Measurements from ENCODE around the gene HSD11B1L. TPM values are rescaled to one million over a fixed set of nuclear protein-coding genes. Genes with fewer than 3 reads are reported as not detected.
"Not testable (repeated sequence)": the region's sequence is repeated elsewhere in the genome, so short reads cannot be mapped to it uniquely, and the experiment has no call there.

The HSD11B1L gene
- total and polyA plus RNA-seq, 2 donors, result 3.6 to 17.5 TPM

DNA sequence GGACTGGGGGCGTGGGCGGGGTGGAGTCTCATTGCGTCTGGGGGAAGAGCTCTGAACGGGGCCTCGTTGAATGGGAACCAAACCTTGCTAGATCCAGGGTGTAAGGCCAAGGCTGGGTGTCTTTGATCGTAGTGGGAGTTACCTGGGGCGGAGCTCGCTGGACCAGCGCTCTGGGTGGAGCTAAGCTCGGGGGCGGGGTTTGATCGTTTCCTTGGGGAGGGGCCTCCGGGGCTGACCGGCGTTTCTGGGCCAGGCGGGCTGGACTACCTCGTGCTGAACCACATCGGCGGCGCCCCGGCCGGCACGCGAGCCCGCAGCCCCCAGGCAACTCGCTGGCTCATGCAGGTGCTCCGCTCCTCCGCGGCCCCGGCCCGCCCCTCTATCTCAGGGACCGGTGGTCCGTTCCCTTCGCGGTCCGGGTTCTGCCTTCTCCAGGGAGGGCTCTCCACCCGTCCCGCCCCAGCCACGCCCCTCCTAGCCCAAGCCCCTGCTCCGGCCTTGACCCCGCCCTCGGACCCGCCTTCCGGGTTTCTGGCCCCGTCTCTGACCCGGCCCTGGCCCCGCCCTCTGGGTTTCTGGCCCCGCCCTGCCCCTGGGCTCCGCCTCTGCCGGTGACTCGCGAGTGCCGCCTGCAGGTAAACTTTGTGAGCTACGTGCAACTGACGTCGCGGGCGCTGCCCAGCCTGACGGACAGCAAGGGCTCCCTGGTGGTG, 6.0 kb downstream of the HSD11B1L start:
- Histone ChIP-seq H3K4me1 (ENCODE audit: insufficient read depth) (no peaks in the 10 kb centered on the region), H3K36me3 (ENCODE audit: insufficient read depth) (no peaks in the 10 kb centered on the region), H3K4me3 (ENCODE audit: low read depth, low read length) (peak overlapping the region; percentile 41), H3K27ac (ENCODE audit: low read depth) (peak overlapping the region; percentile 12)
- WGBS, result under 1% methylated on average over 59 of the region's 59 CpGs
- DNase-seq (ENCODE audit: extremely low spot score), result peak; percentile 76

- Histone ChIP-seq H3K36me3 (ENCODE audit: insufficient read depth) (no peaks in the 10 kb centered on the region), H3K4me1 (ENCODE audit: insufficient read depth) (no peaks in the 10 kb centered on the region), H3K4me3 (ENCODE audit: low read depth, low read length) (peak overlapping the region; percentile 41), H3K27ac (ENCODE audit: low read depth) (no peak overlapping the region)
- WGBS, result 48% methylated on average over 76 of the region's 76 CpGs
- DNase-seq (ENCODE audit: extremely low spot score), result no peak
These were observed 6.8 kb downstream of the HSD11B1L start for GRCh38 chr19:5687360-5688198.

DNA sequence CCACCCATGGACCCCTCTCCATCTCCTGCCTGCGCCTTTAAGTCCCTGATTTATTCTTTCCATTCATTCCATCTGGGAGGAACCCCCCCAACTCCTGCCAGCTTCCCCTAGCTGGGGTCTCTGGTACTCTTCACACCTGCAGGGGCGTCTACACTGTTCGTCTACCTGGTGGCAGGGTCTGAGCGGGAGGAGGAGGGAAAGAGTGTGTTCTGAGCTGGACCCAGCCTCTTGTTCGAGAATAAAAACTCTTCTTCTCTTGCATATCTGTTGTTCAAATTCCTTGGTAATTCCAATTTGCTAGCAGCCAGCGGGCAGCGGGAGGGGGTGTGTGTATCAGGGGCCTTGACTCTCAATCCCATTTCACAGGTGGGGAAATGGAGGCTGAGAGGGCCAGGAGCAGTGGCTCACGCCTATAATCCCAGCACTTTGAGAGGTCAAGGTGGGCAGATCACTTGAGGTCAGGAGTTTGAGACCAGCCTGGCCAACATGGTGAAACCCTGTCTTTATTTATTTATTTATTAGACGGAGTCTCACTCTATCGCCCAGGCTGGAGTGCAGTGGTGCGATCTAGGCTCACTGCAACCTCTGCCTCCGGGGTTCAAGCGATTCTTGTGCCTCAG, 7.5 kb downstream of the HSD11B1L start:
- H3K4me3 ChIP-seq (ENCODE audit: low read depth, low read length); DNase-seq (ENCODE audit: extremely low spot score); H3K36me3 ChIP-seq (ENCODE audit: insufficient read depth); H3K4me1 ChIP-seq (ENCODE audit: insufficient read depth); H3K27ac ChIP-seq (ENCODE audit: low read depth): not testable (repeated sequence)
- WGBS, result 92% methylated on average over 13 of the region's 13 CpGs

DNA sequence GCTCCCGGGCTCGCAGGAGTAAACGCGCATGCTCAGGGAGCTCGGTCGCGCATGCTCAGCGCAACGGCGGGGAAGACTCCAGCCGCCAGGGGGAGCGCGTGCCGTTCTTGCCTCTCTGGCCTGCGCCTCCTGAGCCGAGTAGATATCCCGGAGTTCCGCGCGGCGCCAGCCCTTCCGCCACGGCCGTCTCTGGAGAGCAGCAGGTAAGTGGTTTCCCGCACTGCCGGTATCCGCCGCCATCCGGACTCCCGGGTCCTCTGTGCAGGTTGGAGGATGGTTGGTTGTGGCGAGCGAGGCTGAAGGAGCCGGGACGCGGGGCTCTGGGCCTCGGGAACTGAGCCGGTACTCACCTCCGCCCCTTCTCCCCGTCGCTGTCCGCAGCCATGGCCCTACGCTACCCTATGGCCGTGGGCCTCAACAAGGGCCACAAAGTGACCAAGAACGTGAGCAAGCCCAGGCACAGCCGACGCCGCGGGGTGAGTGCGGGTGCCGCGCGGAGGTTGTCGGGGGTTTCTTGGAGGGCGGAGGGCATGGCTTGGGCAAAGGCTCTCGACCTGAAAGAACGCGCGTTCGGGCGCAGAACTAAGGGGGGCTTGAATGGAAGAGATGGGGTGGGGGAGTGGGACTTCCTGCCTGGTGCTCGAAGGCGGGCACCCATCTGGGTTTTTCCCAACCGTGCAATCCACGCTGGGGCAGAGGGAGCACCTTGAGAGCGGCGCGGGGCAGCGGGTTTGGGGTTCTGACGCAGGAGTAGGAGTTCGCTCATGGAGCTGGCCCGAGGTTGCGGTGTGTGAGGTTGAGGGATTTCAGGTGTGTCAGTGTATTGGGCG, 9.5 kb downstream of the HSD11B1L start, which contains the start of gene RPL36:
Gene RPL36, plus strand, starts transcription at position 171 of the 830 bp plus-strand sequence. Its CDS starts 213 bp downstream, at position 384.
- peak within 1 kb of the TSS; percentile 66 for H3K4me3 ChIP-seq (ENCODE audit: low read depth, low read length)

GRCh38 chr19:5690955-5691821, 10.4 kb downstream of the HSD11B1L start:
- DNase-seq (ENCODE audit: extremely low spot score), result no peak
- Histone ChIP-seq H3K4me1 (ENCODE audit: insufficient read depth) (no peaks in the 10 kb centered on the region), H3K36me3 (ENCODE audit: insufficient read depth) (peaks cover 6% of the 10 kb centered on the region), H3K27ac (ENCODE audit: low read depth) (peak overlapping the region; percentile 95), H3K4me3 (ENCODE audit: low read depth, low read length) (peak overlapping the region; percentile 66)
- 4% methylated on average over 54 of the region's 54 CpGs for WGBS

More for the DNA sequence above, 9.5 kb downstream of the HSD11B1L start, which contains the start of gene RPL36:
- peaks cover under 1% of the 10 kb centered on the region for H3K36me3 ChIP-seq (ENCODE audit: insufficient read depth)
- under 1% methylated on average over 73 of the region's 73 CpGs for WGBS
- H3K27ac ChIP-seq (ENCODE audit: low read depth), result peak within 1 kb of the TSS; percentile 95
- peak; percentile 93 for DNase-seq (ENCODE audit: extremely low spot score)
- H3K4me1 ChIP-seq (ENCODE audit: insufficient read depth), result no peaks in the 10 kb centered on the region

GRCh38 chr19:5691822-5692722, 11.2 kb downstream of the HSD11B1L start:
- no peak for DNase-seq (ENCODE audit: extremely low spot score)
- 64% methylated on average over 42 of the region's 42 CpGs for WGBS
- no peak overlapping the region for H3K27ac ChIP-seq (ENCODE audit: low read depth)
- H3K36me3 ChIP-seq (ENCODE audit: insufficient read depth), result peaks cover 6% of the 10 kb centered on the region
- H3K4me1 ChIP-seq (ENCODE audit: insufficient read depth), result no peaks in the 10 kb centered on the region
- no peak overlapping the region for H3K4me3 ChIP-seq (ENCODE audit: low read depth, low read length)

DNA sequence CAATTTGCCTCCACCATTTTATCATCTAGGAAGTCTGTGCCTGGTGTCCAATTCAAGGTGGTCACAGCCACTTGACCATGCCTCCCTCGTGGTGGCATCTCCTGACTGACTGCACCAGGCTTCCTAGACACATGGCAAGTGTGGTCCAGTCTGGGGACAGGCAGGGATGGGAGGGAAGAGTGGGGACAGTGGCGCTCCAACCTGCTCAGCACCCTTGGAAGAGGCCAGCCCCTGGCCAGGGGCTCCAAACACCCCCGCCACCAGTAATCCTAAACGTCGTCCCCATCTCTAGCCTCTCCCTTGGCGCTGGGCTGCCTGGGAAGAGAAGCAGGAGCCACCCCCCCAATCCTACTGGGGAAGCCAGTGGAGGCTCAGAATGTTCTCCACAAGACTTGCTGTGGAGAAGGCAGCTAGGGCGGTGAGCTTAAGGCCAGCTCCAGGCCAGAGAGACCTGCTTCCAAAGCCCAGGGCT, 11.9 kb downstream of the HSD11B1L start:
- H3K27ac ChIP-seq (ENCODE audit: low read depth), result no peak overlapping the region
- WGBS, result 74% methylated on average over 7 of the region's 7 CpGs
- DNase-seq (ENCODE audit: extremely low spot score), result no peak
- H3K4me1 ChIP-seq (ENCODE audit: insufficient read depth), result no peaks in the 10 kb centered on the region
- H3K4me3 ChIP-seq (ENCODE audit: low read depth, low read length), result no peak overlapping the region
- peaks cover 6% of the 10 kb centered on the region for H3K36me3 ChIP-seq (ENCODE audit: insufficient read depth)

DNA sequence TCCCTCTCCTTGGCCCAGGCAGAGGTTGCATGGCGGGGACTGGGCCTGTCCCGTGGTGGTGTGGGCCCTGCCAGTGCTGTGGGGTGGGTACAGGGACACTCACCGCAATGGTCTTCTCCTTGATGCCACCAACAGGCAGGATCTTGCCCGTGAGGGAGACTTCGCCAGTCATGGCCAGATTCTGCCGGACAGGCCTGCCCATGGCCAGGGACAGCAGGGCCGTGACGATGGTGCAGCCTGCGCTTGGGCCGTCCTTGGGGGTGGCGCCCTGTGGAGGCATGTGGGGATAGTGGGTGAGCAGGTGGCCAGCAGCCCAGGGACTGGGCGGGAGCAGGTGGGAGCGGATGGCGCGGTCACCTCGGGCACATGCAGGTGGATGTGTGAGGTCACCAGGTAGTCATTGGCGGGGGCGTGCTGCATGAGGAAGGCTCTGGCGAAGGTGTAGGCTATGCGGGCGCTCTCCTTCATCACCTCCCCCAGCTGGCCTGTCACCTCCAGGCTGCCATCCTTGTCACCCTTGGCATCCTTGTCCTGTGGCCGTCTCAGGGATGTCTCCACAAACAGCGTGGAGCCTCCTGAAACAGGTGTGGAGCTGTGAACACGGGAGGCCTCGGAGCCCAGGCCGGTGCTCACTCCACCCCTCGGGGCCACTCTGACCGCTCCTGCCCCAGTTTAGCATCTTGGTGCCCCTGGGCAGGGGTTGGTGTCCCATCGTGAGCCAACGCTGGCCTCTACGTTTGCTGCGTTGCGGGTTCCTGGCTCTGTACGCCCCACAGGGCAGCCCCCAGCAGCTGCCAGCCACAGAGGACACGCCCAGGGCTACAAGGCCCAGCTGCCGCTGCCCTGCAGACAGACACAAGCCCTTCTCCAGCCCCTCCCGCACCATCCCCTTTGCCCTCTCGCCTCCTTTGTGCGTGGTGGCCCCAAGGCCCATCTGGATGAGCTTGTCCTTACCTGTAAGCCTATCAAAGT, 12.7 kb downstream of the HSD11B1L start:
- DNase-seq (ENCODE audit: extremely low spot score), result no peak
- no peak overlapping the region for H3K4me3 ChIP-seq (ENCODE audit: low read depth, low read length)
- peaks cover 6% of the 10 kb centered on the region for H3K36me3 ChIP-seq (ENCODE audit: insufficient read depth)
- 84% methylated on average over 39 of the region's 39 CpGs for WGBS
- no peak overlapping the region for H3K27ac ChIP-seq (ENCODE audit: low read depth)
- no peaks in the 10 kb centered on the region for H3K4me1 ChIP-seq (ENCODE audit: insufficient read depth)

DNA sequence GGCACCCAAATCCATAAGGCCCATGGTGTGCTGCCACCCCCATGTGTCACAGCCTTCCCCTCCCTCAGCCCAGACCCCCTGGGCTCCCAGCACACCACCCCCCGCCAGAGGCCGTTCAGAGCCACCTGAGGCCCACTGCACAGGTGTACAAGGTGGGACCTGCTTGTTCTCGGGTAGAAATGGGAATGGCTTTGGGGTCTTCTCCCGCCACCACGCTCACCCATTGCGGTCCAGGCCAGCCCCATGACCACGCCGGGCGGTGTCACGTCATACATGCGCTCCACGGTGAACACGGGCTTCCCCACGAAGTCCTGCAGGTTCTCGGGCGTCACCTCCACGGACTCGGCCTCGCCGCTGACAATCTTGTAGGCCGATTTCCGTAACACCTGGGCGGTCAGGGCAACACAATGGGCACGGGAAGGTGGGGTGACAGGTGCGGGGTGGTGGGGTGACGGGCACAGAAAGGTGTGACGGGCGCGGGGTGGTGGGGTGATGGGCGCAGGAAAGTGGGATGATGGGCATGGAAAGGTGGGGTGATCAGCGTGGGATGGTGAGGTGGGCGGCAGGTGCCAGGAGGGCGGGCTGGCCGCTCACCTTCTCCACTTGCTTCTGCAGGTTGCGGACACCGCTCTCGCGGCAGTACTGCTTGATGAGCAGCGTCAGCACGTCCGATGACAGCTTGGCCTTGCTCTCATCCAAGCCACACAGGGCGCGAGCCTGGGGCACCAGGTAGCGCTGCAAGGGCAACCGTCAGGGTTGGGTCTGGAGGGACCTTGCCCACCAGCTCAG, 13.5 kb downstream of the HSD11B1L start:
- Histone ChIP-seq H3K36me3 (ENCODE audit: insufficient read depth) (peaks cover 6% of the 10 kb centered on the region), H3K4me3 (ENCODE audit: low read depth, low read length) (no peak overlapping the region), H3K27ac (ENCODE audit: low read depth) (no peak overlapping the region), H3K4me1 (ENCODE audit: insufficient read depth) (no peaks in the 10 kb centered on the region)
- DNase-seq (ENCODE audit: extremely low spot score), result no peak
- WGBS, result 89% methylated on average over 45 of the region's 45 CpGs

DNA sequence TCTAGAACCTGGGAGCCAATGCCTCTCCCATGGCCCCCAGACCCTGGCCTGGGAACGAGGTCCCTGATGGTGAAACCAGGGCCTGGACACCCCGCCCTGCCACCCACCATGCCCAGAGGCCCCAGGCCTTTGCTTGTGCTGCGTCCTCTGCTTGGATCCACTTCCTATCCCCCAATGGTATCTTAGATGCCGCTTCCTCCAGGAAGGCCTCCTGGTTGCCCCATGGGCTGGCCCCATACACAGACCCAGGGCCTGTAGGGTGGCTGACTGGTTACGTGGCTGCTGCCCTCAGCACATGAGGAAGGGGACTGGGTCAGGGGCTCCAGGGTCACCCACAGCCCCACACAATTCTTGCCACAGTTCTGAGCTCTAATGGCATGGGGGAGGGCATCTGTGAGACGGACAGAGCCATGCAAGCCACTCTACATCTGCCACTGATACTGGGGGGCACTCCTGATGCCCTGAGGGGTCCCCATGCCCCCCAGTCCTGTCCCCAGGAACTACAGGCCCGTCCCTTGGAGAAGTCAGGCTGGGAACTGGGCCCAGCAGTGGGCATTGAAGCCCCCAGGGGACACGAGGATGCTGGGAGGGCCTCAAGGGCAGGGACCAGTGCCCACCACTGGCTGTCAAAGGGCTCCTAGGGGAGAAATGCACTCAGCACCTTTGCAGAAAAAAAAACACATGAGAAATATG, 14.3 kb downstream of the HSD11B1L start:
- 85% methylated on average over 8 of the region's 8 CpGs for WGBS
- Histone ChIP-seq H3K36me3 (ENCODE audit: insufficient read depth) (peaks cover 6% of the 10 kb centered on the region), H3K27ac (ENCODE audit: low read depth) (no peak overlapping the region), H3K4me1 (ENCODE audit: insufficient read depth) (no peaks in the 10 kb centered on the region), H3K4me3 (ENCODE audit: low read depth, low read length) (no peak overlapping the region)
- no peak for DNase-seq (ENCODE audit: extremely low spot score)
